Astrocyte of the spinal cord (primary cell): ENCODE data around the gene STEAP1B.
"Not testable (repeated sequence)": the region's sequence is repeated elsewhere in the genome, so short reads cannot be mapped to it uniquely, and the experiment has no call there.

Experiments used
- DNase-seq: peaks from one replicate; pipeline ENCODE4 v3.0.0; 2011; ENCODE audit warnings: low read depth, low spot score
- H3K4me3 ChIP-seq: 2 replicates; pipeline ENCODE4 v1.5.1; 2011; ENCODE audit warnings: low read depth, mild to moderate bottlenecking, low read length, moderate library complexity
- CTCF ChIP-seq: IDR thresholded peaks from 2 replicates; pipeline ENCODE4 v1.5.1; 2012; ENCODE audit warnings: low read depth, mild to moderate bottlenecking, low read length, inconsistent platforms
- in situ Hi-C: cut with HindIII; loops from 2 replicates; pipeline ENCODE4 v1.10.0; 2017; ENCODE audit warnings: low sequenced_read_pairs

Gene STEAP1B

DNA sequence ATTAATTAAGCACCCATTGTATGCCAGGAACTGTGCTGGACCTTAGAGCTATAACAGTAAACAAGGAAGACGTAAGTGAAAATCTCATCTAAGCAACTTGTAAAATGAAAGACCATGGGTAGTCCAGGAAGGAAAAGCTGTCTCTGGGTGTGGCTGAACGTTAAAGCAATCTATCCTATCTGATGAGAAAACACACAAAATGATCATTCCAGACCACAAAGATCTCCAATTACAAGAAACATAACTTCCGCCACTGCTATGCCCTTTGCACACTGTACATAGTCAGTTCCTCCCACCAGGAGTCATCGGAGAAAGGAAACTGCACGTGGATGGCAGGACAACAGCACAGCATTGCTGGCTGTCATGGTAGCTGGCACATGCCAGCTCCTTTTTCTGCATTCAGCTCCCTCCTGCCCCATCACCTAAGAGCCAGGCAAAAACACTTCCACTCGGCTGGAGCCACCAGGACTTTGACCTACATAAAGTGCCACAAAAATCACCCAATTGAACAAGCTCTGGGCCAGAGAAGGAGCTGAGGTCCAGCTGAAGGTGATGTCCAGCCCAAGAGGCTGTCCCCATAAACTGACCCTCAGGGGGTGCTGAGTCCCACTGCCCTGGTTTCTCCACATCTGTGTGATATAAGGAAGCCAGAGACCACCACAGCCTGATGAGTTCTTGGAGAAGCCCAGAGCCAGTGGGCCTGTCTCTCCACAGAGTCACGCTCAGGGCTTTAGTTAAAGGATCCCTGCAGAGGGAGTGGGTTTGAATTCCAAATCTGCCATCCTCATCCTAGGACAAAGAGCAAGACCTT is 56.4 kb downstream of the STEAP1B start:
- in situ Hi-C loops, result no loop called here
- TF ChIP-seq CTCF, result no peak
- H3K4me3 ChIP-seq, result no peak overlapping the region
- DNase-seq, result peak; percentile 62

- no peak for DNase-seq
- in situ Hi-C loops, result no loop called here
- no peak for TF ChIP-seq CTCF
- H3K4me3 ChIP-seq, result no peak overlapping the region
Observed at GRCh38 chr7:22442882-22443369, 57.1 kb downstream of the STEAP1B start.

GRCh38 chr7:22442187-22442881 is 57.7 kb downstream of the STEAP1B start:
- no peak for TF ChIP-seq CTCF
- no peak for DNase-seq
- in situ Hi-C loops, result no loop called here
- H3K4me3 ChIP-seq, result no peak overlapping the region

- no peak overlapping the region for H3K4me3 ChIP-seq
- in situ Hi-C loops, result no loop called here
- no peak for DNase-seq
- no peak for TF ChIP-seq CTCF
Observed at GRCh38 chr7:22441157-22441556, 58.8 kb downstream of the STEAP1B start.

DNA sequence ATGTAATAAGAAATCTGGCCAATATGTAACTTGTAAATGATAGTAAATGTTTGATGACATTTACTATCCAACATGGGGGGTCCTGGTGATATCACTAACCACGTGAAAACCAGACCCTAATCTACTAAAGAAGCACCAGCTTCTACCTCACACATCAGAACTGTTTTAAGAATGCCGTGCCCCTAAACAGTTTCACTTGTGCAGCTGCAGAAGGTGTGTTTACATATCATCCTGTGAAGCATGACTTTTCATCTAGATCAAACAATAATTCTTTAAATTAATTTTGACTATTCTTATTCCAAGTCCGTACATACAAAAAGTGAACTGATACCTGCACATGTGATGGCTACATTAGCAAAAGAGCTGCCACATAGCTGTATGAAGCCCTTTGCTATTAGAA is 61.0 kb downstream of the STEAP1B start:
- H3K4me3 ChIP-seq, result no peak overlapping the region
- no peak for TF ChIP-seq CTCF
- in situ Hi-C loops, result no loop called here
- no peak for DNase-seq

DNA sequence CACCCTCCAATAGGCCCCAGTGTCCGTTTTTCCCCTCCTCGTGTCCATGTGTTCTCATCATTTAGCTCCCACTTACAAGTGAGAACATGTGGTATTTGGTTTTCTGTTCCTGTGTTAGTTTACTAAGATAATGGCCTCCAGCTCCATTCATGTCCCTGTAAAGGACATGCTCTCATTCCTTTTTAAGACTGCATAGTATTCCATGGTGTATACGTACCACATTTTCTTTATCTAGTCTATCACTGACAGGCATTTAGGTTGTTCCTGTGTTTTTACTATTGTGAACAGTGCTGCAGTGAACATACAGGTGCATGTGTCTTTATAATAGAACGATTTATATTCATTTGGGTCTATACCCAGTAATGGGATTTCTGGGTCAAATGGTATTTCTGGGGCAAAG is 63.4 kb downstream of the STEAP1B start:
- DNase-seq, H3K4me3 ChIP-seq, in situ Hi-C loops: not testable (repeated sequence)

- in situ Hi-C loops, result no loop called here
- H3K4me3 ChIP-seq, result no peak overlapping the region
- no peak for TF ChIP-seq CTCF
- no peak for DNase-seq
Observed at GRCh38 chr7:22435720-22436119, 64.3 kb downstream of the STEAP1B start.
